NT2/D1 (cell line): ENCODE measurements around the gene NT5DC2.

Source experiments
- DNase-seq: peaks from one replicate; pipeline ENCODE4 v3.0.0-alpha.2; 2011; ENCODE audit warnings: low read depth, low spot score
- H3K27me3 ChIP-seq: 2 replicates; pipeline ENCODE4 v1.6.0; 2011; ENCODE audit warnings: mild to moderate bottlenecking; ENCODE audit not compliant: insufficient read length, insufficient read depth
- H3K36me3 ChIP-seq: 2 replicates; pipeline ENCODE4 v1.6.1; 2011; ENCODE audit warnings: mild to moderate bottlenecking, low read length, mixed read lengths; ENCODE audit not compliant: insufficient read depth, insufficient read length
- H3K4me1 ChIP-seq: 2 replicates; pipeline ENCODE4 v1.5.1; 2011; ENCODE audit not compliant: insufficient read depth, insufficient read length
- H3K4me3 ChIP-seq: 2 replicates; pipeline ENCODE4 v1.5.1; 2011; ENCODE audit warnings: low read depth; ENCODE audit not compliant: insufficient read length
- H3K9ac ChIP-seq: 2 replicates; pipeline ENCODE4 v1.6.0; 2011; ENCODE audit warnings: low read depth; ENCODE audit not compliant: insufficient read length
- H3K9me3 ChIP-seq: 2 replicates; pipeline ENCODE4 v1.5.1; 2011; ENCODE audit warnings: mild to moderate bottlenecking, low read length; ENCODE audit not compliant: insufficient read depth
- SUZ12 ChIP-seq: IDR thresholded peaks from 2 replicates; pipeline ENCODE4 v1.6.1; 2011; ENCODE audit not compliant: insufficient read length, insufficient read depth; ENCODE audit errors: extremely low read depth
- YY1 ChIP-seq: IDR thresholded peaks from 2 replicates; pipeline ENCODE4 v1.6.1; 2011; ENCODE audit not compliant: insufficient read length, insufficient read depth
- ZNF274 ChIP-seq: IDR thresholded peaks from 2 replicates; pipeline ENCODE4 v1.6.1; 2011; ENCODE audit warnings: mild to moderate bottlenecking, low read depth, low read length

NT5DC2 gene

DNA sequence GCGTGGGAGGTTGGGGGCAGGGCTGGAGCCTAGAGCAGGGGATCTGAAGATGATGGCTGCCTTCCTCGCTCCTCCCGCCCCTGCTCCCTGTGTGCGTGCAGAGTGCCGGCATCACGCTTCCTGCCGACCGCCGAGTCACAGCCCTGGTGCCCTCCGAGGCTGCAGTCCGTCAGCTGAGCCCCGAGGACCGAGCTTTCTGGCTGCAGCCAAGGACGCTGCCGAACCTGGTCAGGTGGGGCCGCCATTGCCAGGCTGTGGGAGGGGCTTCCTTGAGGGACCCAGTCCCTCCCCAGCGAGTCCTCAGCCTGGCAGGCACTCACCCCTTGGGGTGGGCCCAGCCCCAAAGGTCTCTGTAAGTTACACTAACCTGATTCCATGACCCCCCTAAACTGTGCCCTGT, 20.9 kb downstream of the NT5DC2 start:
- TF ChIP-seq YY1 (no peak), SUZ12 (no peak), ZNF274 (no peak)
- H3K36me3 ChIP-seq = no peaks in the 10 kb centered on the region
- no peak overlapping the region for H3K9ac ChIP-seq
- H3K27me3 ChIP-seq = peaks cover 14% of the 10 kb centered on the region
- no peak for DNase-seq
- no peak overlapping the region for H3K4me3 ChIP-seq
- H3K9me3 ChIP-seq = no peaks in the 10 kb centered on the region
- peaks cover 8% of the 10 kb centered on the region for H3K4me1 ChIP-seq

- peaks cover 9% of the 10 kb centered on the region for H3K4me1 ChIP-seq
- DNase-seq = no peak
- no peak overlapping the region for H3K4me3 ChIP-seq
- TF ChIP-seq ZNF274 (no peak), YY1 (no peak), SUZ12 (no peak)
- peaks cover 14% of the 10 kb centered on the region for H3K27me3 ChIP-seq
- H3K9ac ChIP-seq = no peak overlapping the region
- no peaks in the 10 kb centered on the region for H3K36me3 ChIP-seq
- no peaks in the 10 kb centered on the region for H3K9me3 ChIP-seq
Observed at GRCh38 chr3:52512105-52512504, 21.6 kb downstream of the NT5DC2 start.

GRCh38 chr3:52511509-52511908, 22.1 kb downstream of the NT5DC2 start:
- no peaks in the 10 kb centered on the region for H3K36me3 ChIP-seq
- no peak for DNase-seq
- peaks cover 11% of the 10 kb centered on the region for H3K4me1 ChIP-seq
- H3K4me3 ChIP-seq = no peak overlapping the region
- H3K9ac ChIP-seq = no peak overlapping the region
- H3K9me3 ChIP-seq = no peaks in the 10 kb centered on the region
- H3K27me3 ChIP-seq = peaks cover 15% of the 10 kb centered on the region
- TF ChIP-seq SUZ12 (no peak), ZNF274 (no peak), YY1 (no peak)

DNA sequence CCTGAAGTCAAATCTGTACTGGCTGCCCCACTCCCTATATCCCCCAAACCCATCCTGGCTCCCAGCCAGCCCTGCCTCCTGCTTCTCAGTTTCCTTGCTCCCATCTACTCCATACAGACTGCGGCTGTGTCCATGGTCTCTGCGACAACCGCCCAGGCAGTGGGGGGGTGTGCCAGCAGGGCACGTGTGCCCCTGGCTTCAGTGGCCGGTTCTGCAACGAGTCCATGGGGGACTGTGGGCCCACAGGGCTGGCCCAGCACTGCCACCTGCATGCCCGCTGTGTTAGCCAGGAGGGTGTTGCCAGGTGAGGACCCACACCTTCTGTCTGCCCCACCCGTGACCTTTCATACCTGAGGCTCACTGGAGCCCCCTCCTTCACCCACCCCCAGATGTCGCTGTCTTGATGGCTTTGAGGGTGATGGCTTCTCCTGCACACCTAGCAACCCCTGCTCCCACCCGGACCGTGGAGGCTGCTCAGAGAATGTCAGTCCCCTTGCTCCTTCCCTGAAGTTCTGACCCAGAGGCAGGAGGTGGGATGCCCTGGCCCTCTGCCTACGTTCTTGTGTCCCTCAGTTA, 23.8 kb downstream of the NT5DC2 start:
- Histone ChIP-seq H3K9me3 (no peaks in the 10 kb centered on the region), H3K4me1 (peaks cover 24% of the 10 kb centered on the region), H3K9ac (no peak overlapping the region), H3K4me3 (no peak overlapping the region), H3K36me3 (no peaks in the 10 kb centered on the region), H3K27me3 (peaks cover 17% of the 10 kb centered on the region)
- TF ChIP-seq SUZ12 (no peak), YY1 (no peak), ZNF274 (no peak)
- no peak for DNase-seq

GRCh38 chr3:52507359-52507758, 26.3 kb downstream of the NT5DC2 start:
- Histone ChIP-seq H3K9ac (no peak overlapping the region), H3K27me3 (peaks cover 17% of the 10 kb centered on the region), H3K4me1 (peaks cover 30% of the 10 kb centered on the region), H3K4me3 (no peak overlapping the region), H3K36me3 (no peaks in the 10 kb centered on the region), H3K9me3 (no peaks in the 10 kb centered on the region)
- peak; percentile 38 for DNase-seq
- TF ChIP-seq YY1 (no peak), ZNF274 (no peak), SUZ12 (no peak)

GRCh38 chr3:52506266-52506966, 27.2 kb downstream of the NT5DC2 start:
- H3K9me3 ChIP-seq = no peaks in the 10 kb centered on the region
- no peak overlapping the region for H3K9ac ChIP-seq
- H3K4me3 ChIP-seq = no peak overlapping the region
- H3K27me3 ChIP-seq = peaks cover 11% of the 10 kb centered on the region
- TF ChIP-seq YY1 (no peak), ZNF274 (no peak), SUZ12 (no peak)
- H3K4me1 ChIP-seq = peaks cover 30% of the 10 kb centered on the region
- DNase-seq = no peak
- H3K36me3 ChIP-seq = no peaks in the 10 kb centered on the region

DNA sequence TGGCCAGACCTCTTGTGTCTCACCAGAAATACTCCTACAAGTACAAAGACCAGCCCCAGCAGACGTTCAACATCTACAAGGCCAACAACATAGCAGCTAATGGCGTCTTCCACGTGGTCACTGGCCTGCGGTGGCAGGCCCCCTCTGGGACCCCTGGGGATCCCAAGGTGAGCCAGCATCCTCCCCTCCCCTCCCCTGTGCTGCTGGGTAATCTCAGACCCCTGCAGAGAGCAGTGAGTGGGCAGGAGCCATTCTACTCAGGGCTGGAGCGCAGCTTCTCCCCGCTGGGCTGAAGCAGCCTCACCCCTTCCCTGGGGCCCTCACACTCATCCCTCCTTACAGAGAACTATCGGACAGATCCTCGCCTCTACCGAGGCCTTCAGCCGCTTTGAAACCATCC, 28.7 kb downstream of the NT5DC2 start:
- no peak for TF ChIP-seq ZNF274
- no peak for TF ChIP-seq SUZ12
- no peak for TF ChIP-seq YY1
- Histone ChIP-seq H3K9ac (peak overlapping the region; percentile 45), H3K4me3 (no peak overlapping the region)

More for the DNA sequence above, 28.7 kb downstream of the NT5DC2 start:
- Histone ChIP-seq H3K9me3 (no peaks in the 10 kb centered on the region), H3K27me3 (peaks cover 8% of the 10 kb centered on the region), H3K36me3 (no peaks in the 10 kb centered on the region), H3K4me1 (peaks cover 30% of the 10 kb centered on the region)
- no peak for DNase-seq
